HepG2 (cell line): Measurements from ENCODE around the gene FSCN2. TPM values are rescaled to one million over a fixed set of nuclear protein-coding genes. Genes with fewer than 3 reads are reported as not detected.

Experiments
- CBX1 ChIP-seq: IDR thresholded peaks from one replicate; pipeline ENCODE4 v1.6.1; 2016; ENCODE audit warnings: antibody characterized with exemption, low read depth
- CBX5 ChIP-seq: sonication (generic); formaldehyde crosslinking; IDR thresholded peaks from 2 replicates; pipeline ENCODE4 v1.4.0; 2020; ENCODE audit warnings: missing genetic modification reagents, borderline replicate concordance
- E2F1 ChIP-seq: sonication (generic); formaldehyde crosslinking; IDR thresholded peaks from 2 replicates; pipeline ENCODE4 v1.5.0; 2020; ENCODE audit warnings: missing genetic modification reagents
- FOXM1 ChIP-seq: sonication (generic); formaldehyde crosslinking; IDR thresholded peaks from 2 replicates; pipeline ENCODE4 v1.5.0; 2020; ENCODE audit warnings: missing genetic modification reagents
- HDAC2 ChIP-seq: sonication (generic); formaldehyde crosslinking; IDR thresholded peaks from 2 replicates; pipeline ENCODE4 v1.4.0; 2020; ENCODE audit warnings: missing genetic modification reagents
- KLF9 ChIP-seq: IDR thresholded peaks from 2 replicates; pipeline ENCODE4 v1.6.1; 2016; ENCODE audit warnings: low read depth
- MAFF ChIP-seq: IDR thresholded peaks from 2 replicates; pipeline ENCODE4 v1.6.1; 2011; ENCODE audit warnings: low read depth, low read length, improper control_type of control experiment
- NCOA5 ChIP-seq: sonication (generic); formaldehyde crosslinking; IDR thresholded peaks from 2 replicates; pipeline ENCODE4 v1.4.0; 2020; ENCODE audit warnings: missing genetic modification reagents
- REPIN1 ChIP-seq: sonication (generic); formaldehyde crosslinking; IDR thresholded peaks from 2 replicates; pipeline ENCODE4 v1.8.0; 2022; ENCODE audit warnings: missing genetic modification reagents, low read depth, mild to moderate bottlenecking, borderline replicate concordance
- SNAPC4 ChIP-seq: sonication (generic); formaldehyde crosslinking; IDR thresholded peaks from 2 replicates; pipeline ENCODE4 v1.4.0; 2020; ENCODE audit warnings: mild to moderate bottlenecking, missing genetic modification reagents
- SRSF1 ChIP-seq: fragments of 200-400 bp; formaldehyde crosslinking; optimal IDR thresholded peaks from 2 replicates; pipeline ENCODE3; 2017; ENCODE audit warnings: mild to moderate bottlenecking, low read depth, low read length, moderate library complexity
- ZNF646 ChIP-seq: sonication (generic); formaldehyde crosslinking; IDR thresholded peaks from 2 replicates; pipeline ENCODE4 v1.9.0; 2021; ENCODE audit warnings: mild to moderate bottlenecking, missing genetic modification reagents
- ZNF766 ChIP-seq: sonication (generic); formaldehyde crosslinking; IDR thresholded peaks from 2 replicates; pipeline ENCODE4 v1.5.0; 2020; ENCODE audit warnings: missing genetic modification reagents, borderline replicate concordance
- ZUFSP ChIP-seq: sonication (generic); formaldehyde crosslinking; IDR thresholded peaks from 2 replicates; pipeline ENCODE4 v1.9.0; 2021; ENCODE audit warnings: missing genetic modification reagents, mild to moderate bottlenecking, borderline replicate concordance
- polyA plus RNA-seq, 8 experiments: library from polyadenylated mRNA; depleted of rRNA in 3 of 8; stranded (reverse) in 7 of 8; unstranded in 1 of 8; fragments of >200 nt; fragmentation: Illumina TruSeq in 4 of 8; extraction: Trizol in 4 of 8; gene quantifications; 2 replicates each; pipeline versions ENCODE4 v1.2.1 to v1.2.3, GENCODE V29; 2011 to 2016; ENCODE audit warnings: low read depth in 4 of 8, missing spikeins in 1 of 8, mixed read lengths in 1 of 8; ENCODE audit not compliant: insufficient read depth in 1 of 8
- total RNA-seq, 5 experiments: library from RNA; depleted of rRNA; stranded (reverse); fragments of >200 nt; fragmentation: Illumina TruSeq; extraction: Trizol; gene quantifications; 2 replicates each; pipeline ENCODE4 v1.2.3, GENCODE V29; 2016; ENCODE audit warnings: low read depth in 1 of 5

FSCN2 gene
- total and polyA plus RNA-seq, 2 of the 13 experiments (the other 11 are each of a cell fraction or from before 2014, with no cell fraction given), result 0.09 TPM; not detected in 1

GRCh38 chr17:81512562-81513371, 15.4 kb upstream of the FSCN2 start, which contains the start of gene ACTG1 (continued):
- TF ChIP-seq CBX5, result 0 out of 2 replicates have a peak, but pooled peaks have one; percentile 36
- no peak for TF ChIP-seq E2F1 (CRISPR knock-in tag)
- TF ChIP-seq KLF9 (CRISPR knock-in tag), result no peak
- peak; percentile 77; the same call in 1 of the 2 replicates for TF ChIP-seq REPIN1
- no peak for TF ChIP-seq ZNF646 (CRISPR knock-in tag)
- TF ChIP-seq SRSF1, result peak; percentile 30
- no peak for TF ChIP-seq NCOA5 (CRISPR knock-in tag)
- no peak for TF ChIP-seq ZUFSP
- no peak for TF ChIP-seq MAFF
- TF ChIP-seq HDAC2 (CRISPR knock-in tag), result no peak
- TF ChIP-seq CBX1, result no peak
- TF ChIP-seq ZNF766 (CRISPR knock-in tag), result peak; percentile 74
- TF ChIP-seq SNAPC4 (CRISPR knock-in tag), result 0 out of 2 replicates have a peak, but pooled peaks have one; percentile 7
- TF ChIP-seq FOXM1, result 0 out of 2 replicates have a peak, but pooled peaks have one; percentile 41
